Measurements from ENCODE around the gene RNF208.

- no peak for TF ChIP-seq CTCF (optimal IDR thresholded peaks at IDR 0.05 in 1 of 3, IDR thresholded peaks at IDR 0.05 in 1 of 3, conservative IDR thresholded peaks at IDR 0.05 in 1 of 3; ENCODE audit: extremely low read depth in 1 of 3, insufficient read depth in 2 of 3, low read length in 3 of 3)
- TF ChIP-seq EZH2 (IDR thresholded peaks at IDR 0.05; ENCODE audit: low read length) = no peak
Observed at GRCh38 chr9:137214620-137215019, 7.4 kb downstream of the RNF208 start.
